Neuronal stem cell (in vitro differentiated cells): ENCODE data around the gene PAF1.

Experiments used
- DNase-seq: peaks from one replicate; pipeline ENCODE4 v3.0.0-alpha.2; 2013; ENCODE audit warnings: low spot score
- H2AFZ ChIP-seq: one replicate; pipeline ENCODE4 v1.6.1; 2013; ENCODE audit warnings: mild to moderate bottlenecking, low read length, inconsistent platforms
- H2AK5ac ChIP-seq: 2 replicates; pipeline ENCODE4 v1.6.1; 2013; ENCODE audit warnings: low read depth, mild to moderate bottlenecking, inconsistent platforms, low read length, moderate library complexity, mixed read lengths
- H2BK120ac ChIP-seq: 2 replicates; pipeline ENCODE4 v1.6.1; 2013; ENCODE audit warnings: low read depth, mild to moderate bottlenecking, inconsistent platforms, low read length, moderate library complexity, mixed read lengths
- H2BK12ac ChIP-seq: one replicate; pipeline ENCODE4 v1.6.1; 2013; ENCODE audit warnings: low read length, inconsistent platforms
- H2BK15ac ChIP-seq: 2 replicates; pipeline ENCODE4 v1.6.1; 2013; ENCODE audit warnings: mild to moderate bottlenecking, low read length, inconsistent platforms, mixed read lengths
- H2BK5ac ChIP-seq: one replicate; pipeline ENCODE4 v1.6.1; 2013; ENCODE audit warnings: inconsistent platforms, mild to moderate bottlenecking, low read length, moderate library complexity
- H3K14ac ChIP-seq: one replicate; pipeline ENCODE4 v1.6.1; 2013; ENCODE audit warnings: low read length, inconsistent platforms
- H3K18ac ChIP-seq: 2 replicates; pipeline ENCODE4 v1.6.1; 2013; ENCODE audit warnings: low read length, inconsistent platforms
- H3K23ac ChIP-seq: 2 replicates; pipeline ENCODE4 v1.6.1; 2013; ENCODE audit warnings: low read depth, mild to moderate bottlenecking, mixed read lengths, low read length, inconsistent platforms; ENCODE audit not compliant: poor library complexity
- H3K27ac ChIP-seq: replicated peaks from 3 replicates; pipeline ENCODE4 v1.5.1; 2013; ENCODE audit warnings: low read length, inconsistent platforms
- H3K27me3 ChIP-seq, 3 experiments: 2 replicates each; pipeline ENCODE4 v1.6.1; 2013; ENCODE audit warnings: low read length in 3 of 3, mild to moderate bottlenecking in 2 of 3, inconsistent platforms in 1 of 3, low read depth in 1 of 3, mixed read lengths in 1 of 3, moderate library complexity in 1 of 3; ENCODE audit not compliant: control insufficient read depth in 3 of 3, insufficient read depth in 3 of 3
- H3K36me3 ChIP-seq, 2 donors: replicated peaks in 1 of 2; 2 replicates each; pipeline ENCODE4 v1.6.1; 2013; ENCODE audit warnings: low read length in 2 of 2; ENCODE audit not compliant: control insufficient read depth in 2 of 2, insufficient read depth in 2 of 2
- H3K4ac ChIP-seq: 2 replicates; pipeline ENCODE4 v1.6.1; 2013; ENCODE audit warnings: inconsistent platforms, mild to moderate bottlenecking, low read length, moderate library complexity
- H3K4me1 ChIP-seq, 2 donors: 1 replicate in 1 of 2; 2 replicates in 1 of 2; pipeline ENCODE4 v1.6.1; 2013; ENCODE audit warnings: low read length in 2 of 2, low read depth in 1 of 2; ENCODE audit not compliant: control insufficient read depth in 2 of 2, insufficient read depth in 1 of 2
- H3K4me2 ChIP-seq: one replicate; pipeline ENCODE4 v1.6.1; 2013; ENCODE audit warnings: mild to moderate bottlenecking, low read length, inconsistent platforms; ENCODE audit not compliant: insufficient read depth, poor library complexity, severe bottlenecking
- H3K4me3 ChIP-seq, 2 donors: 2 replicates each; pipeline ENCODE4 v1.5.1; 2013; ENCODE audit warnings: low read length in 2 of 2, mild to moderate bottlenecking in 2 of 2, inconsistent platforms in 1 of 2, moderate library complexity in 1 of 2
- H3K79me1 ChIP-seq: one replicate; pipeline ENCODE4 v1.6.1; 2013; ENCODE audit warnings: low read depth, mild to moderate bottlenecking, inconsistent platforms, low read length, moderate library complexity
- H3K9ac ChIP-seq: one replicate; pipeline ENCODE4 v1.6.1; 2013; ENCODE audit warnings: mild to moderate bottlenecking, low read depth, low read length, inconsistent platforms; ENCODE audit not compliant: poor library complexity
- H3K9me3 ChIP-seq, 2 donors: replicated peaks in 1 of 2; 2 replicates each; pipeline versions ENCODE3 to v1.6.1; 2013; ENCODE audit warnings: low read length in 2 of 2, mild to moderate bottlenecking in 2 of 2, inconsistent platforms in 1 of 2, low read depth in 1 of 2, mixed read lengths in 1 of 2, moderate library complexity in 1 of 2; ENCODE audit not compliant: control insufficient read depth in 2 of 2, insufficient read depth in 1 of 2
- H4K8ac ChIP-seq: one replicate; pipeline ENCODE4 v1.6.1; 2013; ENCODE audit warnings: low read depth, mild to moderate bottlenecking, inconsistent platforms, low read length, moderate library complexity
- H4K91ac ChIP-seq: one replicate; pipeline ENCODE4 v1.6.1; 2013; ENCODE audit warnings: low read length, low read depth, mild to moderate bottlenecking, inconsistent platforms; ENCODE audit not compliant: poor library complexity
- WGBS, 2 donors: extraction: QIAGEN DNeasy Blood & Tissue Kit; methylation state at CpG; one replicate each; pipeline ENCODE4 v1.1.7; 2013; ENCODE audit warnings: missing lambda C conversion rate in 2 of 2, mixed read lengths in 1 of 2; ENCODE audit not compliant: insufficient read length in 2 of 2, insufficient replicate concordance in 1 of 2; ENCODE audit errors: extremely low coverage in 2 of 2; 5-methylcytosine and 5-hydroxymethylcytosine counted together

PAF1 gene

GRCh38 chr19:39342647-39343305 is 48.1 kb downstream of the PAF1 start:
- Histone ChIP-seq H2AK5ac (peak overlapping the region; percentile 46), H3K23ac (peak overlapping the region; percentile 43), H3K18ac (peak overlapping the region; percentile 74), H3K79me1 (peaks cover 10% of the 10 kb centered on the region), H3K4me3 (peak overlapping the region; percentile 68 to 84), H4K91ac (no peak overlapping the region), H3K27ac (no peak overlapping the region), H3K4ac (no peak overlapping the region), H4K8ac (no peak overlapping the region), H3K9me3 (no peaks in the 10 kb centered on the region), H2BK12ac (peak overlapping the region; percentile 41), H2AFZ (peak overlapping the region; percentile 39), H3K27me3 (no peaks in the 10 kb centered on the region), H3K14ac (peak overlapping the region; percentile 82), H3K4me1 (peaks cover 8 to 15% of the 10 kb centered on the region in 2 donors), H2BK5ac (peak overlapping the region; percentile 22), H2BK15ac (no peak overlapping the region), H2BK120ac (no peak overlapping the region), H3K9ac (peak overlapping the region; percentile 92), H3K36me3 (peaks cover 9 to 39% of the 10 kb centered on the region in 2 donors), H3K4me2 (peak overlapping the region; percentile 83)
- WGBS, 2 donors: no CpG with 5 or more reads among the region's 51 CpGs
- no peak for DNase-seq

- Histone ChIP-seq H2BK12ac (peak within 1 kb of the TSS; percentile 41), H3K36me3 (peaks cover 7 to 30% of the 10 kb centered on the region in 2 donors), H3K4ac (no peak within 1 kb of the TSS), H3K4me3 (peak within 1 kb of the TSS; percentile 68 to 91), H2AK5ac (peak within 1 kb of the TSS; percentile 46), H3K27me3 (no peaks in the 10 kb centered on the region), H3K79me1 (peaks cover 8% of the 10 kb centered on the region), H2BK120ac (no peak within 1 kb of the TSS), H3K4me2 (peak within 1 kb of the TSS; percentile 83), H2AFZ (peak within 1 kb of the TSS; percentile 85), H3K4me1 (peaks cover 8 to 15% of the 10 kb centered on the region in 2 donors), H3K9ac (peak within 1 kb of the TSS; percentile 93), H2BK15ac (no peak within 1 kb of the TSS), H4K91ac (no peak within 1 kb of the TSS), H4K8ac (peak within 1 kb of the TSS; percentile 99), H3K23ac (peak within 1 kb of the TSS; percentile 50), H3K27ac (peak within 1 kb of the TSS; percentile 25), H3K14ac (peak within 1 kb of the TSS; percentile 82), H3K18ac (peak within 1 kb of the TSS; percentile 95), H2BK5ac (peak within 1 kb of the TSS; percentile 22), H3K9me3 (no peaks in the 10 kb centered on the region)
- peak; percentile 99 for DNase-seq
- no CpG with 5 or more reads among the region's 105 CpGs for WGBS, 2 donors
Measured at GRCh38 chr19:39341719-39342604, 48.9 kb downstream of the PAF1 start, which contains the start of gene SAMD4B. Gene SAMD4B (plus strand): TSS chr19:39342421. CDS start chr19:39356894, 14,473 bp downstream.

GRCh38 chr19:39341129-39341718 is 49.7 kb downstream of the PAF1 start:
- H3K9me3 ChIP-seq: no peaks in the 10 kb centered on the region
- no peak overlapping the region for H2BK12ac ChIP-seq
- no peak for DNase-seq
- no peak overlapping the region for H3K14ac ChIP-seq
- H4K91ac ChIP-seq: no peak overlapping the region
- peak overlapping the region; percentile 52 to 91 for H3K4me3 ChIP-seq
- no peaks in the 10 kb centered on the region for H3K27me3 ChIP-seq
- no peak overlapping the region for H2AK5ac ChIP-seq
- peak overlapping the region; percentile 25 for H3K27ac ChIP-seq
- H3K4me1 ChIP-seq: peaks cover 8 to 15% of the 10 kb centered on the region in 2 donors
- H4K8ac ChIP-seq: no peak overlapping the region
- peak overlapping the region; percentile 38 for H3K23ac ChIP-seq
- H3K4ac ChIP-seq: no peak overlapping the region
- WGBS, 2 donors: no CpG with 5 or more reads among the region's 17 CpGs
- peaks cover 5 to 23% of the 10 kb centered on the region in 2 donors for H3K36me3 ChIP-seq
- H2BK120ac ChIP-seq: no peak overlapping the region
- H2AFZ ChIP-seq: peak overlapping the region; percentile 85
- peak overlapping the region; percentile 93 for H3K9ac ChIP-seq
- peak overlapping the region; percentile 95 for H3K18ac ChIP-seq
- H2BK15ac ChIP-seq: no peak overlapping the region
- no peak overlapping the region for H2BK5ac ChIP-seq
- peaks cover 8% of the 10 kb centered on the region for H3K79me1 ChIP-seq
- peak overlapping the region; percentile 69 for H3K4me2 ChIP-seq
